ENCODE measurements around the gene OR2AT4.

The OR2AT4 gene

DNA sequence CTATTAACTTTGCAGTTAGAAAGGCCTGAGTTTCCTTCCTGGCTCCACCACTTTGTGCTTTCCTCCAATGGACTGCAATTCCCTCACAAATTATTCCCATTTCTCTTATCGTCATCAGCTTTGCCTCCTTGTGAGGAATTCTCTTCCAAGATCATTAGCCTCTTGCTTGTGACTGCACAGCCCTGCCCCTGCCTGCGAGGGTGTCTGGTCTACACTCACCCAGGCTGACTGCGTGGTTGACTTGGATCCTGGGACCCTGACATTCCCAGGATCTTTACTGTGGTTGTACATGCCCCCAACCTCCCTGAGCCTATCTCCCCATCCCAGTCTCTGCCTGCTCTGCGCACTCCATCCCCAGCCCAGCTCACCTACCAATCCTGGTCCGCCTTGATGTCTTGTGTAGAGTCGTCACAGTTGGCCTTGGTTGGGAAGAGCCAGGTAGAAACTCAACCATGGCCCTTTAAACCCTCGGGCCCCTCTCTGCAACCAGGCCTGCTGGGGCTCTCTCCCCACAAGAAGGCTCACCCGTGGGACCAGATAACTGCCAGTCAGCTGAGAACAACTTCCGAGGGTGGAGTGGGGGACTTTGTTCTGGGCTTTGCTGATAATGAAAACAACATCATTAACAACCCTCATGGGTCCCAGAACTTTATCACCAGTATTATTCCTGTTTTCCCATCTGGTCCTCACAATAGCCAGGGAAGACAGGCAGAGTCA, at the start of gene OR2AT4:
Gene OR2AT4, minus strand, starts transcription at position 421 of the 717 bp plus-strand sequence.
- DNase-seq (ENCODE audit: low read depth in 2 of 2), result no peak
- TF ChIP-seq, protein P1, sequence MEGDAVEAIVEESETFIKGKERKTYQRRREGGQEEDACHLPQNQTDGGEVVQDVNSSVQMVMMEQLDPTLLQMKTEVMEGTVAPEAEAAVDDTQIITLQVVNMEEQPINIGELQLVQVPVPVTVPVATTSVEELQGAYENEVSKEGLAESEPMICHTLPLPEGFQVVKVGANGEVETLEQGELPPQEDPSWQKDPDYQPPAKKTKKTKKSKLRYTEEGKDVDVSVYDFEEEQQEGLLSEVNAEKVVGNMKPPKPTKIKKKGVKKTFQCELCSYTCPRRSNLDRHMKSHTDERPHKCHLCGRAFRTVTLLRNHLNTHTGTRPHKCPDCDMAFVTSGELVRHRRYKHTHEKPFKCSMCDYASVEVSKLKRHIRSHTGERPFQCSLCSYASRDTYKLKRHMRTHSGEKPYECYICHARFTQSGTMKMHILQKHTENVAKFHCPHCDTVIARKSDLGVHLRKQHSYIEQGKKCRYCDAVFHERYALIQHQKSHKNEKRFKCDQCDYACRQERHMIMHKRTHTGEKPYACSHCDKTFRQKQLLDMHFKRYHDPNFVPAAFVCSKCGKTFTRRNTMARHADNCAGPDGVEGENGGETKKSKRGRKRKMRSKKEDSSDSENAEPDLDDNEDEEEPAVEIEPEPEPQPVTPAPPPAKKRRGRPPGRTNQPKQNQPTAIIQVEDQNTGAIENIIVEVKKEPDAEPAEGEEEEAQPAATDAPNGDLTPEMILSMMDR (IDR thresholded peaks at IDR 0.05; ENCODE audit: low read depth, low read length), result no peak
- H3K4me3 ChIP-seq (replicated peaks in 1 of 2; ENCODE audit: low read depth in 2 of 2, low read length in 2 of 2), result no peak within 1 kb of the TSS

DNA sequence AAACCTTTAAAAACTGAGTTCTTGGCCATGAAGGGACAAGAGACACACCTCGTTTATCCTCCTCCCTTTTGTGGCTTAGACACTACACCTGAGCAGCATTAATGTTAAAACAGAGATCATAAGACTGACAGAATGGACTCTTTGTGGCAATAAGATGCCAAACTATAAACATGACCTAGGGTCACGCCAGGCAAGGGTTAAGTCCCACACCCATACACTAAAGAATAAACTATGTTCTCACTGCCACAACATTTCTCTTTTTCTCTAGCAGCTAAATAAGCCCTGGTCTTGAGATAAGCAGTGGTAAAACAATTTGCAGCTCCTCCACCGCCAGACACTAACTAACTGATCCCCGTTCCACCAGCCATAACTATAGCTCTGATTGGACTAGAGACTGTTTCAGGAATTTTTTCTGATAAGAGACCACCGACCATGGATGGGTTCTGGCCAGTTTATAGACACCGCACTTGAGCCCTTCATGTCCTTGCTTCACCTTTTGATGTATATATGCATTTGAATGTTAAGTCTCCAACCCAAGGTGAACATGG, 49.4 kb upstream of the OR2AT4 start:
- no peak for DNase-seq (ENCODE audit: low read depth in 2 of 2)
- TF ChIP-seq, protein P1 (IDR thresholded peaks at IDR 0.05; ENCODE audit: low read depth, low read length), result no peak
- no peak overlapping the region for H3K4me3 ChIP-seq (replicated peaks in 1 of 2; ENCODE audit: low read depth in 2 of 2, low read length in 2 of 2)

DNA sequence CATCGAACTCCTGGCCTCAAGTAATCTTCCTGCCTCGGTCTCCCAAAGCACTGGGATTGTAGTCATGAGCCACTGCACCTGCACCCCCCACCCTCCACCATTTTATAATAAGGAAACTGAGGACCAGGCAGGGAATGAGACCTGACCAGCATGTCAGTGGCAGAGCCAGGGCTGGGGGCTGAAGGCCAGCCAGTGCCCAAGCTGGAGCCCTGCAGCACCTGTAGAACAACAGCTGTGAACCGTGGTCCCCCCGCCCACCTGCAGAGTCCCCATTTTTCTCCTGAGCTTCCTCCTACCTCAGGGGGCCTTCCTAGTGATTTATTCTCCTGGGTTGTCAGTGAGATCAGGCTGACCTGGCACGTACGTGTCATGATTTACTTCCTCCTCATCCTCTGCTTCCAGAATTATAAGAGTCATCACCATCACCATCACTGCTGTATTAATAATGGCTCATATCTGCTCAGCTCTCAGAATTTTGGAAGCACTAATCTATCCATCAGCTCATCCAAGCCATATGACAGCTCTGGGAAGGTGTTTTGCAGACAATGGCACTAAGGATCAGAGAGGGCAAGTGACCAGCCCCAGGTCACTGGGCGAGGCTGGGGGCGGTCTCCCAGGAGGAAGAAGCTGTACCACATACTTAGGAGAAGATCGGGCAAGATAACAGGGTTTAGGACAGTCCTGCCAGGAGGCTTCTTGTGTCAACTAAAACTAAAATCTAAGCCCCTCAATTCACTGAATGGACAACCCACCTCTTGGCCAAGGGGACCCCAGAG, 48.7 kb upstream of the OR2AT4 start:
- no peak overlapping the region for H3K4me3 ChIP-seq (replicated peaks in 1 of 2; ENCODE audit: low read depth in 2 of 2, low read length in 2 of 2)
- no peak for DNase-seq (ENCODE audit: low read depth in 2 of 2)
- TF ChIP-seq, protein P1 (IDR thresholded peaks at IDR 0.05; ENCODE audit: low read depth, low read length), result no peak

DNA sequence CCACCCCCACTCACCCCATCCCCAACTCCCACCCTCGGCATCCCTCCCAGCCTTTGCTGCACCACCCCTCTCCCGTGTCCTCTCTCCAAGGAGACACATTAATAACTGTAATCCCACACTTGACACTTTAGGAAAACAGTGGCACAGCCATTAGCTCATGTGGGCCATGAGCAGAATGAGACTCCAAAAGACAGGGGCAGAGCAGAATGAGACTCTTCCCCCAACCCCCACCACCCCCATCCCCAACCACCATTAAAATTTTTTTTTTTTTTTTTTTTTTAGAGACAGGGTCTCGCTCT, 48.0 kb upstream of the OR2AT4 start:
- TF ChIP-seq, protein P1 (IDR thresholded peaks at IDR 0.05; ENCODE audit: low read depth, low read length), result no peak
- no peak overlapping the region for H3K4me3 ChIP-seq (replicated peaks in 1 of 2; ENCODE audit: low read depth in 2 of 2, low read length in 2 of 2)
- no peak for DNase-seq (ENCODE audit: low read depth in 2 of 2)

DNA sequence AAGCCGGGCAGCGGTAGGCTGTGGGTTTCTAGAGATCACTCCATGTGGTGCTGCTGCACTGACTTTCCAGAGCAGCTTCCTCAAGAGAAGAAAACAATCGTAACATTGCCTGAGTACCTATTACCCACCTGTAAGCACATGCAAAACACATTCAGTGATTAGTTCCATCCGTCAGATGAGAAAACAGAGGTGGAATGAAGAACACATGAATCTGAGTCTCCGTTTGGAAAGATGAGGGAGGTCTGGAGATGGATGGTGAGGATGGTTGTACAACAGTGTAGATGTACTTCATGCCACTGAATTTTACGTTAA, 46.7 kb upstream of the OR2AT4 start:
- H3K4me3 ChIP-seq (replicated peaks in 1 of 2; ENCODE audit: low read depth in 2 of 2, low read length in 2 of 2), result no peak overlapping the region
- TF ChIP-seq, protein P1 (IDR thresholded peaks at IDR 0.05; ENCODE audit: low read depth, low read length), result no peak
- no peak for DNase-seq (ENCODE audit: low read depth in 2 of 2)

DNA sequence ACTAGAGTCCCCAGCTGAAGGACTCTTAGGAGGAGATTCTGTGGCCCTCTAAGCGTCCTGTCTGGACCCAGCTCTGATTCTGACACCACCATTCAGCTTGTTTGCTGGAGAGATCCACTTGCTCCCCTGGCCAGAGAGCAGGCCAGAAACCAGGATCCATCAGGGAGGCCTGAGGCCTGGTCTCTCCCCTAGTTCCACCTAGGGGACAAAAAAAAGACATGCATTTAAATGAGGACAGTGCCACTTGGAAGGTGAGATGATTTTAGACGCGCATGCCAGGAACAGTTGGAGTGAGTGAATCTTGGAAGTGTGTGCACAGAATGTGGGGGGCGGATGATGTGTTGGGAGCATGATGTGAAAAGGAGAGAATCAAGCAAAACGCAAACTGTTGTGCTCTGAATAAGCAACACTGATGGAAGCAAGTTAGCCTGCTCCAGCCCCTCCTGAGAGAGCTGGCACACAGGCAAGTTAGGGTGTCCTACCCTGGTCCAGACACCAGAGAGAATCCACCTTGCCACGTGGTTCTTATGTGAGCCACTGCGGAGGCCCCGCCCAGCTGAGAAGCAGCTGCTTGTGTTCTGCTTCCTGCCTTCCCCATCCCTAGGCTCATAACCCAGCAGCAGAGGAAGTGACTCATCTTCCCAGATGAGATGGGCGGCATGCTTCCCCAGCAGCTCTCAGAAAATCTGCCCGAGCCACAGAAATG, 46.2 kb upstream of the OR2AT4 start:
- TF ChIP-seq, protein P1 (IDR thresholded peaks at IDR 0.05; ENCODE audit: low read depth, low read length), result no peak
- DNase-seq (ENCODE audit: low read depth in 2 of 2), result peak; percentile 95
- H3K4me3 ChIP-seq (replicated peaks in 1 of 2; ENCODE audit: low read depth in 2 of 2, low read length in 2 of 2), result no peak overlapping the region
